ENCODE measurements around the gene RAD23A. TPM values are rescaled to one million over a fixed set of nuclear protein-coding genes. Genes with fewer than 3 reads are reported as not detected.
A peak's percentile ranks its signal among the peaks of the same experiment; 100 is the strongest.
"Not testable (repeated sequence)": the region's sequence is repeated elsewhere in the genome, so short reads cannot be mapped to it uniquely, and the experiment has no call there.

RAD23A gene
- polyA plus RNA-seq, 4 donors, result 93.0 to 114 (median 98.4) TPM

DNA sequence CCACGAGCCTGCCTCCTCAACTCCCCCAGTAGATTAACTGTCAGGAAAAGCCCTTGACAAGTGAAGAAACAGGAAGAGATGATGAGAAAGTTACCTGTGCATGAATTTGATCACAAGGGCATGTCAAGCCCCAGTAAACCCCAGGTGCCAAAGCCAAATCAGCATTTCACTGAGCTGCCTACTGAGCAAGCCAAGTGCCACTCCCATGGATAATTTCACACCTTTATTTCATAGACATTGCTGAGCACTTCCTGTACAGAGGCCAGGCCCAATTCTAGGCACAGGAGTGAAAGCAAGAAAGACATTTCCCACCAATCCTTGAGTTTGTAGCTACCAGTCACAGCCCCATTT is 8.9 kb downstream of the RAD23A start:
- no peak for FAIRE-seq
- Histone ChIP-seq H3K27ac (ENCODE audit: low read depth in 1 of 3, low read length in 2 of 3) (peak overlapping the region in 1 of 3 donors; percentile 74), H3K27me3 (ENCODE audit: control insufficient read depth in 3 of 3, insufficient read depth in 3 of 3, low read length in 3 of 3) (no peaks in the 10 kb centered on the region), H3K36me3 (ENCODE audit: control insufficient read depth in 3 of 3, insufficient read depth in 2 of 3, low read depth in 1 of 3, low read length in 3 of 3) (peaks cover 8 to 59% (median 12%) of the 10 kb centered on the region in 3 donors), H3K4me3 (ENCODE audit: low read depth in 1 of 3, low read length in 3 of 3) (no peak overlapping the region), H3K9me3 (ENCODE audit: control insufficient read depth in 2 of 2, insufficient read depth in 1 of 2, low read depth in 1 of 2, low read length in 1 of 2) (no peaks in the 10 kb centered on the region), H3K4me1 (ENCODE audit: control insufficient read depth in 3 of 3, insufficient read depth in 2 of 3, low read depth in 1 of 3, low read length in 2 of 3) (peaks cover 0 to 6% (median 0%) of the 10 kb centered on the region in 3 donors)
- 19 to 38% (median 36%) methylated on average over 1 of the region's 1 CpG for WGBS, 3 donors
- peak in 1 of 2 donors; percentile 58 for DNase-seq

DNA sequence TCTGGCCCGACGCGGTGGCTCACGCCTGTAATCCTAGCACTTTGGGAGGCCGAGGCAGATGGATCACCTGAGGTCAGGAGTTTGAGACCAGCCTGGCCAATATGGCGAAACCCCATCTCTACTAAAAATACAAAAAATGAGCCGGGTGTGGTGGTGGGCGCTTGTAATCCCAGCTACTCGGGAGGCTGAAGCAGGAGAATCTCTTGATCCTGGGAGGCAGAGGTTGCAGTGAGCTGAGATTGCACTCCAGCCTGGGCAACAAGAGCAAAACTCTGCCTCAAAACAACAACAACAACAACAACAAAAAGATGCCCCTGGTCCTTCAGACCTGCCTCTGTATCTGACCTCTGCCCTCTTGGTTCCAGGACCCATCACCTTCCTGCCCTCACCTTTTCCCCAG is 9.9 kb downstream of the RAD23A start:
- not testable (repeated sequence) for DNase-seq; H3K27me3 ChIP-seq (ENCODE audit: control insufficient read depth in 3 of 3, insufficient read depth in 3 of 3, low read length in 3 of 3); FAIRE-seq; H3K9me3 ChIP-seq (ENCODE audit: control insufficient read depth in 2 of 2, insufficient read depth in 1 of 2, low read depth in 1 of 2, low read length in 1 of 2); H3K4me1 ChIP-seq (ENCODE audit: control insufficient read depth in 3 of 3, insufficient read depth in 2 of 3, low read depth in 1 of 3, low read length in 2 of 3)
- H3K4me3 ChIP-seq (ENCODE audit: low read depth in 1 of 3, low read length in 3 of 3), result peak overlapping the region in 1 of 3 donors; percentile 85
- 78 to 87% (median 86%) methylated on average over 9 of the region's 9 CpGs for whole genome bisulfite sequencing, 3 donors
- peaks cover 3 to 50% (median 8%) of the 10 kb centered on the region in 3 donors for H3K36me3 ChIP-seq (ENCODE audit: control insufficient read depth in 3 of 3, insufficient read depth in 2 of 3, low read depth in 1 of 3, low read length in 3 of 3)
- H3K27ac ChIP-seq (ENCODE audit: low read depth in 1 of 3, low read length in 2 of 3), result peak overlapping the region in 1 of 3 donors; percentile 88

- H3K9me3 ChIP-seq (ENCODE audit: control insufficient read depth in 2 of 2, insufficient read depth in 1 of 2, low read depth in 1 of 2, low read length in 1 of 2), result no peaks in the 10 kb centered on the region
- peak overlapping the region in 1 of 3 donors; percentile 88 for H3K27ac ChIP-seq (ENCODE audit: low read depth in 1 of 3, low read length in 2 of 3)
- no peak for DNase-seq
Observed at GRCh38 chr19:12955996-12956395, 10.3 kb downstream of the RAD23A start.

DNA sequence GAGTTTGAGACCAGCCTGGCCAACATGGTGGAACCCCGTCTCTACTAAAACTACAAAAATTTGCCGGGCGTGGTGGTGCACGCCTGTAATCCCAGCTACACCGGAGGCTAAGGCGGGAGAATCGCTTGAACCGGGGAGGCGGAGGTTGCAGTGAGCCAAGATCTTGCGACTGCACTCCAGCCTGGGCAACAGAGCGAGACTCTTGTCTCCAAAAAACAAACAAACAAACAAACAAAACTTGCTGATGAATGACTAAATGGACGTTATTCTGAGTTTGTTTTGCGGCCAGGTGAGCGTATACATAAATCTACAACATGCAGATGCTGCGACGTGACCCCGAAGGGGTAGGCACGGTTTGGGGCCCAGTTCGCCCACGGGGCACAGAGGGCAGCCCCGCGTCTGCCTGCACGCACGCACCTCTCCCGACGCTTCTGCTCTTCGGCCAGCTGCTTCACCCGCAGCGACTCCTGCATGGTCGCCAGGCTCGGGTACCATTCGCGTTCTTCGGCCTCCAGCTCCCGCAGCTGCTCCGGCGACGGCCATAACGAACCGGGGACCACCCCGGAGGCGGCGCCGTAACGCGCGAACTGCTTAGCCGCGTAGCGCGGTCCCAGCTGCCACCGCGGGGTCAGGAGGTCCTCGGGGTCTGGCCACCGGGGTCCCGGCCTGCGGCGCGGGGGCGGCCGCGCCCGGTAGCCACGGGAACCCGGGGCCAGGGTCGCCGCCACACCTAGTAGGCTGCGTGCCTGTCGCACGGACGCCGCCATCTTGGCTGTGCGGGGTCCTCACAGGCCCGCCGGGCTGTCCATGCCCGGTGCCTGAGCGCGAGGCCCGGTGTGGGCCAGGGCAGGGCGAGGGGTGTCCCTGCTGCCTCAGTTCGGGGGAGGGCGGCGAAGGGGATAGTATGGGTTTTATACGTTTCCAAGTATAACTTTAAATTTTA is 11.1 kb downstream of the RAD23A start, which contains the start of gene GADD45GIP1:
Gene GADD45GIP1, minus strand, starts transcription at position 778 of the 943 bp plus-strand sequence. Its CDS starts 11 bp downstream, at position 767.
- peaks cover 0 to 6% (median 0%) of the 10 kb centered on the region in 3 donors for H3K4me1 ChIP-seq (ENCODE audit: control insufficient read depth in 3 of 3, insufficient read depth in 2 of 3, low read depth in 1 of 3, low read length in 2 of 3)
- WGBS, 3 donors, result 1 to 3% (median 3%) methylated on average over 81 to 84 of the region's 84 CpGs
- peak; percentile 77 to 90 for DNase-seq
- H3K4me3 ChIP-seq (ENCODE audit: low read depth in 1 of 3, low read length in 3 of 3), result peak within 1 kb of the TSS; percentile 70 to 91 (median 85)
- no peaks in the 10 kb centered on the region for H3K9me3 ChIP-seq (ENCODE audit: control insufficient read depth in 2 of 2, insufficient read depth in 1 of 2, low read depth in 1 of 2, low read length in 1 of 2)
- peak within 1 kb of the TSS; percentile 88 to 89 (median 89) for H3K27ac ChIP-seq (ENCODE audit: low read depth in 1 of 3, low read length in 2 of 3)
- no peaks in the 10 kb centered on the region for H3K27me3 ChIP-seq (ENCODE audit: control insufficient read depth in 3 of 3, insufficient read depth in 3 of 3, low read length in 3 of 3)
- no peak for FAIRE-seq
- peaks cover 3 to 39% (median 8%) of the 10 kb centered on the region in 3 donors for H3K36me3 ChIP-seq (ENCODE audit: control insufficient read depth in 3 of 3, insufficient read depth in 2 of 3, low read depth in 1 of 3, low read length in 3 of 3)

More at GRCh38 chr19:12955996-12956395, 10.3 kb downstream of the RAD23A start:
- peaks cover 0 to 6% (median 0%) of the 10 kb centered on the region in 3 donors for H3K4me1 ChIP-seq (ENCODE audit: control insufficient read depth in 3 of 3, insufficient read depth in 2 of 3, low read depth in 1 of 3, low read length in 2 of 3)
- 36 to 55% (median 46%) methylated on average over 12 of the region's 12 CpGs for WGBS, 3 donors
- no peaks in the 10 kb centered on the region for H3K27me3 ChIP-seq (ENCODE audit: control insufficient read depth in 3 of 3, insufficient read depth in 3 of 3, low read length in 3 of 3)
- peaks cover 3 to 45% (median 8%) of the 10 kb centered on the region in 3 donors for H3K36me3 ChIP-seq (ENCODE audit: control insufficient read depth in 3 of 3, insufficient read depth in 2 of 3, low read depth in 1 of 3, low read length in 3 of 3)
- no peak for FAIRE-seq
- peak overlapping the region in 2 of 3 donors; percentile 25 to 85 for H3K4me3 ChIP-seq (ENCODE audit: low read depth in 1 of 3, low read length in 3 of 3)

DNA sequence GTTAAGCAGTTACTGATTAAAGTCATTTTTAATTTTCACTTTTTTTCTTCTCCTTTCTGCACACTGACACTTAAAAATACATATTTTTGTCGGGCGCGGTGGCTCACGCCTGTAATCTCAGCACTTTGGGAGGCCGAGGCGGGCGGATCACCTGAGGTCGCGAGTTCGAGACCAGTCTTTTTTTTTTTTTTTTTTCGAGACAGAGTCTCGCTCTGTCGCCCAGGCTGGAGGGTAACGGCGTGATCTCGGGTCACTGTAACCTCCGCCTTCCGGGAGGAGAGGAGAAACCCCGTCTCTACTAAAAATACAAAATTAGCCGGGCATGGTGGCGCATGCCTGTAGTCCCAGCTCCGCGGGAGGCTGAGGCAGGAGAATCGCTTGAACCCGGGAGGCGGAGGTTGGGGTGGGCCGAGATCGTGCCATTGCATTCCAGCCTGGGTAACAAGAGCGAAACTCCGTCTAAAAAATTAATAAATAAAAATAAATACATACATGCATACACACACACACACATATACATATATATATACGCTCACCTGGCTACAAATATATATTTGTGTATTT is 11.8 kb downstream of the RAD23A start:
- FAIRE-seq; H3K4me1 ChIP-seq (ENCODE audit: control insufficient read depth in 3 of 3, insufficient read depth in 2 of 3, low read depth in 1 of 3, low read length in 2 of 3); H3K27me3 ChIP-seq (ENCODE audit: control insufficient read depth in 3 of 3, insufficient read depth in 3 of 3, low read length in 3 of 3); H3K9me3 ChIP-seq (ENCODE audit: control insufficient read depth in 2 of 2, insufficient read depth in 1 of 2, low read depth in 1 of 2, low read length in 1 of 2): not testable (repeated sequence)
- Histone ChIP-seq H3K36me3 (ENCODE audit: control insufficient read depth in 3 of 3, insufficient read depth in 2 of 3, low read depth in 1 of 3, low read length in 3 of 3) (peaks cover 3 to 31% (median 7%) of the 10 kb centered on the region in 3 donors), H3K4me3 (ENCODE audit: low read depth in 1 of 3, low read length in 3 of 3) (peak overlapping the region; percentile 70 to 91 (median 85)), H3K27ac (ENCODE audit: low read depth in 1 of 3, low read length in 2 of 3) (peak overlapping the region; percentile 88 to 89 (median 89))
- peak in 1 of 2 donors; percentile 27 for DNase-seq
- 19 to 27% (median 19%) methylated on average over 31 of the region's 31 CpGs for WGBS, 3 donors

GRCh38 chr19:12959481-12959880 is 13.8 kb downstream of the RAD23A start:
- Histone ChIP-seq H3K27ac (ENCODE audit: low read depth in 1 of 3, low read length in 2 of 3) (no peak overlapping the region), H3K36me3 (ENCODE audit: control insufficient read depth in 3 of 3, insufficient read depth in 2 of 3, low read depth in 1 of 3, low read length in 3 of 3) (peaks cover 0 to 11% (median 0%) of the 10 kb centered on the region in 3 donors), H3K9me3 (ENCODE audit: control insufficient read depth in 2 of 2, insufficient read depth in 1 of 2, low read depth in 1 of 2, low read length in 1 of 2) (no peaks in the 10 kb centered on the region), H3K27me3 (ENCODE audit: control insufficient read depth in 3 of 3, insufficient read depth in 3 of 3, low read length in 3 of 3) (no peaks in the 10 kb centered on the region), H3K4me3 (ENCODE audit: low read depth in 1 of 3, low read length in 3 of 3) (no peak overlapping the region), H3K4me1 (ENCODE audit: control insufficient read depth in 3 of 3, insufficient read depth in 2 of 3, low read depth in 1 of 3, low read length in 2 of 3) (peaks cover 0 to 6% (median 0%) of the 10 kb centered on the region in 3 donors)
- no peak for DNase-seq
- FAIRE-seq, result no peak
- WGBS, 3 donors, result 47 to 63% (median 62%) methylated on average over 6 of the region's 6 CpGs

GRCh38 chr19:12965017-12965811 is 19.6 kb downstream of the RAD23A start:
- Histone ChIP-seq H3K4me1 (ENCODE audit: control insufficient read depth in 3 of 3, insufficient read depth in 2 of 3, low read depth in 1 of 3, low read length in 2 of 3) (peaks cover 0 to 8% (median 0%) of the 10 kb centered on the region in 3 donors), H3K4me3 (ENCODE audit: low read depth in 1 of 3, low read length in 3 of 3) (peak overlapping the region; percentile 33 to 58 (median 56)), H3K27me3 (ENCODE audit: control insufficient read depth in 3 of 3, insufficient read depth in 3 of 3, low read length in 3 of 3) (no peaks in the 10 kb centered on the region), H3K36me3 (ENCODE audit: control insufficient read depth in 3 of 3, insufficient read depth in 2 of 3, low read depth in 1 of 3, low read length in 3 of 3) (no peaks in the 10 kb centered on the region), H3K9me3 (ENCODE audit: control insufficient read depth in 2 of 2, insufficient read depth in 1 of 2, low read depth in 1 of 2, low read length in 1 of 2) (no peaks in the 10 kb centered on the region), H3K27ac (ENCODE audit: low read depth in 1 of 3, low read length in 2 of 3) (peak overlapping the region; percentile 11 to 47 (median 35))
- DNase-seq, result peak; percentile 83 to 89
- no peak for FAIRE-seq
- 0 to 2% (median 0%) methylated on average over 23 to 34 of the region's 34 CpGs for WGBS, 3 donors

DNA sequence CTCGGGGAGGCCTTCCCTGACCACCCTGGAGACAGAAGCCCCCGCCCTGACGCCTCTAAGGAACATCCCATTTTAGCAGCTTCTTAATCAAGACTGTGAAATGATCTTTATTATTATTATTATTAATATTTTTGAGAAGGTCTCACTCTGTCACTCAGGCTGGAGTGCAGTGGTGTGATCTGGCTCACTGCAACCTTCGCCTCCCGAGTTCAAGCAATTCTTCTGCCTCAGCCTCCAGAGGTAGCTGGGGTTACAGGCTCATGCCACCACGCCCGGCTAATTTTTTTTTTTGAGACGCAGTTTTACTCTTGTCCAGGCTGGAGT is 20.1 kb downstream of the RAD23A start:
- no peak for FAIRE-seq
- H3K36me3 ChIP-seq (ENCODE audit: control insufficient read depth in 3 of 3, insufficient read depth in 2 of 3, low read depth in 1 of 3, low read length in 3 of 3), result no peaks in the 10 kb centered on the region
- H3K4me1 ChIP-seq (ENCODE audit: control insufficient read depth in 3 of 3, insufficient read depth in 2 of 3, low read depth in 1 of 3, low read length in 2 of 3), result peaks cover 0 to 8% (median 0%) of the 10 kb centered on the region in 3 donors
- peak overlapping the region in 1 of 3 donors; percentile 58 for H3K4me3 ChIP-seq (ENCODE audit: low read depth in 1 of 3, low read length in 3 of 3)
- no peak for DNase-seq
- H3K27ac ChIP-seq (ENCODE audit: low read depth in 1 of 3, low read length in 2 of 3), result no peak overlapping the region
- H3K27me3 ChIP-seq (ENCODE audit: control insufficient read depth in 3 of 3, insufficient read depth in 3 of 3, low read length in 3 of 3), result no peaks in the 10 kb centered on the region
- H3K9me3 ChIP-seq (ENCODE audit: control insufficient read depth in 2 of 2, insufficient read depth in 1 of 2, low read depth in 1 of 2, low read length in 1 of 2), result no peaks in the 10 kb centered on the region
- WGBS, 3 donors, result 25 to 44% (median 42%) methylated on average over 8 of the region's 8 CpGs

Measured in small intestine (tissue), 7 donors.